ENCODE measurements around the gene RBM7. TPM values are rescaled to one million over a fixed set of nuclear protein-coding genes. Genes with fewer than 3 reads are reported as not detected.
A peak's percentile ranks its signal among the peaks of the same experiment; 100 is the strongest.

Gene RBM7
- total RNA-seq, 2 donors from 2014 or later = 12.1 to 13.2 TPM

- no peak for TF ChIP-seq CTCF (IDR thresholded peaks at IDR 0.05)
- Histone ChIP-seq H3K27me3 (no peaks in the 10 kb centered on the region), H3K27ac (no peak overlapping the region), H3K36me3 (no peaks in the 10 kb centered on the region), H3K4me1 (peaks cover 0 to 25% of the 10 kb centered on the region in 2 donors), H3K4me3 (no peak overlapping the region), H3K9me3 (no peaks in the 10 kb centered on the region)
- DNase-seq (ENCODE audit: low spot score) = no peak
These were observed 3.0 kb upstream of the RBM7 start for GRCh38 chr11:114397349-114397982.

- H3K9me3 ChIP-seq = no peaks in the 10 kb centered on the region
- no peaks in the 10 kb centered on the region for H3K36me3 ChIP-seq
- no peak for DNase-seq (ENCODE audit: low spot score)
- no peak overlapping the region for H3K4me3 ChIP-seq
- no peaks in the 10 kb centered on the region for H3K27me3 ChIP-seq
- H3K4me1 ChIP-seq = peaks cover 0 to 32% of the 10 kb centered on the region in 2 donors
- TF ChIP-seq CTCF (IDR thresholded peaks at IDR 0.05) = no peak
- H3K27ac ChIP-seq = peak overlapping the region; percentile 96 to 98
These were observed 2.1 kb upstream of the RBM7 start for GRCh38 chr11:114398303-114398920.

- H3K27ac ChIP-seq = peak overlapping the region; percentile 96 to 98
- no peaks in the 10 kb centered on the region for H3K27me3 ChIP-seq
- peaks cover 0 to 44% of the 10 kb centered on the region in 2 donors for H3K4me1 ChIP-seq
- peak; percentile 77 for DNase-seq (ENCODE audit: low spot score)
- no peaks in the 10 kb centered on the region for H3K36me3 ChIP-seq
- no peak for TF ChIP-seq CTCF (IDR thresholded peaks at IDR 0.05)
- H3K9me3 ChIP-seq = no peaks in the 10 kb centered on the region
- peak overlapping the region; percentile 83 to 93 for H3K4me3 ChIP-seq
These were observed 813 bp upstream of the RBM7 start for GRCh38 chr11:114399490-114400215.

GRCh38 chr11:114400915-114401223 is 403 bp downstream of the RBM7 start:
- Histone ChIP-seq H3K4me1 (peaks cover 0 to 52% of the 10 kb centered on the region in 2 donors), H3K36me3 (peaks cover 5% of the 10 kb centered on the region), H3K9me3 (no peaks in the 10 kb centered on the region), H3K27me3 (no peaks in the 10 kb centered on the region), H3K27ac (peak overlapping the region; percentile 96 to 98), H3K4me3 (peak overlapping the region; percentile 83 to 93)
- no peak for DNase-seq (ENCODE audit: low spot score)
- TF ChIP-seq CTCF (IDR thresholded peaks at IDR 0.05) = no peak

GRCh38 chr11:114401311-114401710 is 845 bp downstream of the RBM7 start:
- TF ChIP-seq CTCF (IDR thresholded peaks at IDR 0.05) = no peak
- peaks cover 9% of the 10 kb centered on the region for H3K36me3 ChIP-seq
- DNase-seq (ENCODE audit: low spot score) = no peak
- peak overlapping the region; percentile 96 to 98 for H3K27ac ChIP-seq
- H3K4me1 ChIP-seq = peaks cover 0 to 52% of the 10 kb centered on the region in 2 donors
- H3K9me3 ChIP-seq = no peaks in the 10 kb centered on the region
- peak overlapping the region; percentile 83 to 93 for H3K4me3 ChIP-seq
- H3K27me3 ChIP-seq = no peaks in the 10 kb centered on the region

All from right atrium auricular region (tissue), 2 donors.